ENCODE measurements around the gene AUH. TPM values are rescaled to one million over a fixed set of nuclear protein-coding genes. Genes with fewer than 3 reads are reported as not detected.

The AUH gene
- total RNA-seq, 1 experiment from 2014 or later: 21.7 TPM

GRCh38 chr9:91310037-91310436 lies 51.7 kb downstream of the AUH start:
- no peaks in the 10 kb centered on the region for H3K27me3 Mint-ChIP-seq (ENCODE audit: low read depth)

More at GRCh38 chr9:91310037-91310436, 51.7 kb downstream of the AUH start:
- Histone ChIP-seq H3K79me1 (ENCODE audit: insufficient read depth, low read depth, low read length, poor library complexity, severe bottlenecking) (no peaks in the 10 kb centered on the region), H3K27me3 (ENCODE audit: insufficient read depth, low read length) (no peaks in the 10 kb centered on the region), H2BK12ac (ENCODE audit: insufficient read length, low read depth, low read length) (no peak overlapping the region), H3K9ac (ENCODE audit: extremely low read depth, insufficient read length, low read length) (no peak overlapping the region), H2AK5ac (ENCODE audit: insufficient read length, low read length) (no peak overlapping the region), H4K5ac (ENCODE audit: insufficient read length, low read depth, low read length) (no peak overlapping the region), H3K23me2 (ENCODE audit: insufficient read length, low read depth, low read length, poor library complexity, severe bottlenecking) (no peaks in the 10 kb centered on the region), H3K18ac (ENCODE audit: insufficient read length, low read depth, low read length) (no peak overlapping the region), H3K4me2 (ENCODE audit: insufficient read depth, insufficient read length, low read length) (no peak overlapping the region), H4K20me1 (ENCODE audit: control insufficient read depth, insufficient read depth, insufficient read length) (no peaks in the 10 kb centered on the region), H3K4me1 (ENCODE audit: insufficient read depth, low read length) (no peaks in the 10 kb centered on the region), H2BK15ac (ENCODE audit: low read depth, low read length) (no peak overlapping the region), H2BK20ac (ENCODE audit: low read depth, low read length, poor library complexity, severe bottlenecking) (no peak overlapping the region), H2BK120ac (ENCODE audit: low read depth, low read length, poor library complexity, severe bottlenecking) (no peak overlapping the region), H3K9me3 (ENCODE audit: control insufficient read depth, low read depth, low read length) (no peaks in the 10 kb centered on the region), H3K4ac (ENCODE audit: low read depth, low read length) (no peak overlapping the region), H3T11ph (ENCODE audit: low read length) (no peak overlapping the region), H3K27ac (ENCODE audit: insufficient read length, low read depth, low read length) (no peak overlapping the region), H3K23ac (ENCODE audit: insufficient read length, low read depth, low read length) (no peak overlapping the region), H4K8ac (replicated peaks; ENCODE audit: insufficient read length, low read depth, low read length) (no peak overlapping the region), H2AFZ (ENCODE audit: low read length) (no peak overlapping the region), H2BK5ac (ENCODE audit: insufficient read length, low read length) (no peak overlapping the region), H3K56ac (ENCODE audit: insufficient read length, low read depth, low read length) (no peak overlapping the region), H3K14ac (ENCODE audit: insufficient read depth, low read length) (no peak overlapping the region), H3K79me2 (ENCODE audit: insufficient read depth, low read length) (no peaks in the 10 kb centered on the region; the same call in 1 of the 2 replicates), H4K91ac (ENCODE audit: insufficient read length, low read depth, low read length) (no peak overlapping the region)
- H3K9me3 Mint-ChIP-seq: no peaks in the 10 kb centered on the region
- peaks cover 0 to 4% of the 10 kb centered on the region in 2 experiments; a peak in 1 of 4 replicates for H3K4me1 Mint-ChIP-seq
- TF ChIP-seq CTCF (conservative IDR thresholded peaks at IDR 0.05): no peak
- no peak for DNase-seq
- no peak overlapping the region for H3K4me3 Mint-ChIP-seq
- H3K27ac Mint-ChIP-seq: no peak overlapping the region
- WGBS (ENCODE audit: extremely low coverage, insufficient read length, low lambda C conversion rate): no CpG with 5 or more reads among the region's 2 CpGs
- H3K36me3 Mint-ChIP-seq (ENCODE audit: insufficient read depth in 1 of 3, low read depth in 3 of 3): peaks cover 5 to 15% (median 11%) of the 10 kb centered on the region in 3 experiments; a peak in 5 of 7 replicates
